ENCODE measurements around the gene MKRN1. TPM values are rescaled to one million over a fixed set of nuclear protein-coding genes. Genes with fewer than 3 reads are reported as not detected.
"Not testable (repeated sequence)": the region's sequence is repeated elsewhere in the genome, so short reads cannot be mapped to it uniquely, and the experiment has no call there.

Gene MKRN1
- polyA plus RNA-seq, 1 donor (not counting 4 experiments of a cell fraction or from before 2014, with no cell fraction given): 52.9 TPM

GRCh38 chr7:140418653-140419052 lies 60.7 kb downstream of the MKRN1 start:
- H3K4me1 ChIP-seq (ENCODE audit: control insufficient read depth, extremely low read depth, insufficient read depth, low read length): no peaks in the 10 kb centered on the region
- FAIRE-seq (no peak), DNase-seq (ENCODE audit: low read depth, low spot score) (no peak)
- no peaks in the 10 kb centered on the region for H3K79me2 ChIP-seq (ENCODE audit: control insufficient read depth, insufficient read depth, low read length)
- H3K36me3 ChIP-seq (ENCODE audit: control insufficient read depth in 2 of 2, extremely low read depth in 1 of 2, insufficient read depth in 2 of 2, low read length in 2 of 2): no peaks in the 10 kb centered on the region
- H3K27ac ChIP-seq (ENCODE audit: control insufficient read depth, insufficient read depth, low read length): no peak overlapping the region
- dilution Hi-C loops (cut with MboI; ENCODE audit: extremely low pct_ligation_motif_present, low sequenced_read_pairs): no loop called here
- no peak for TF ChIP-seq EZH2 (IDR thresholded peaks at IDR 0.05; ENCODE audit: low read length)
- no peak for TF ChIP-seq CTCF (optimal IDR thresholded peaks at IDR 0.05 in 1 of 3, IDR thresholded peaks at IDR 0.05 in 1 of 3, conservative IDR thresholded peaks at IDR 0.05 in 1 of 3; ENCODE audit: extremely low read depth in 1 of 3, insufficient read depth in 2 of 3, low read length in 3 of 3)
- no peak overlapping the region for H3K4me3 ChIP-seq (ENCODE audit: control insufficient read depth in 2 of 3, extremely low read depth in 1 of 3, insufficient read depth in 2 of 3, low read depth in 1 of 3, low read length in 3 of 3)
- H4K20me1 ChIP-seq (ENCODE audit: control insufficient read depth, extremely low read depth, insufficient read depth, low read length): no peaks in the 10 kb centered on the region
- H3K27me3 ChIP-seq (ENCODE audit: control insufficient read depth, extremely low read depth, insufficient read depth, low read length): peaks cover 4% of the 10 kb centered on the region
- H3K9me3 ChIP-seq (ENCODE audit: control insufficient read depth, low read depth, low read length): no peaks in the 10 kb centered on the region
- no peak overlapping the region for H3K9ac ChIP-seq (ENCODE audit: control insufficient read depth, extremely low read depth, insufficient read depth, low read length)
- H3K4me2 ChIP-seq (ENCODE audit: control insufficient read depth, extremely low read depth, insufficient read depth, low read depth, low read length): no peak overlapping the region
- no peak overlapping the region for H2AFZ ChIP-seq (ENCODE audit: control insufficient read depth, low read length)
- no peaks in the 10 kb centered on the region for H3K9me1 ChIP-seq (ENCODE audit: control insufficient read depth, extremely low read depth, insufficient read depth, low read length)

- H3K4me2 ChIP-seq (ENCODE audit: control insufficient read depth, extremely low read depth, insufficient read depth, low read depth, low read length); dilution Hi-C loops (cut with MboI; ENCODE audit: extremely low pct_ligation_motif_present, low sequenced_read_pairs); H3K27me3 ChIP-seq (ENCODE audit: control insufficient read depth, extremely low read depth, insufficient read depth, low read length); FAIRE-seq; H3K9ac ChIP-seq (ENCODE audit: control insufficient read depth, extremely low read depth, insufficient read depth, low read length); H3K79me2 ChIP-seq (ENCODE audit: control insufficient read depth, insufficient read depth, low read length); H3K36me3 ChIP-seq (ENCODE audit: control insufficient read depth in 2 of 2, extremely low read depth in 1 of 2, insufficient read depth in 2 of 2, low read length in 2 of 2); H3K9me1 ChIP-seq (ENCODE audit: control insufficient read depth, extremely low read depth, insufficient read depth, low read length); H2AFZ ChIP-seq (ENCODE audit: control insufficient read depth, low read length); H3K4me1 ChIP-seq (ENCODE audit: control insufficient read depth, extremely low read depth, insufficient read depth, low read length); H3K9me3 ChIP-seq (ENCODE audit: control insufficient read depth, low read depth, low read length); H3K27ac ChIP-seq (ENCODE audit: control insufficient read depth, insufficient read depth, low read length); H3K4me3 ChIP-seq (ENCODE audit: control insufficient read depth in 2 of 3, extremely low read depth in 1 of 3, insufficient read depth in 2 of 3, low read depth in 1 of 3, low read length in 3 of 3); DNase-seq (ENCODE audit: low read depth, low spot score); H4K20me1 ChIP-seq (ENCODE audit: control insufficient read depth, extremely low read depth, insufficient read depth, low read length): not testable (repeated sequence)
These were observed 61.2 kb downstream of the MKRN1 start for GRCh38 chr7:140418156-140418472.

GRCh38 chr7:140417456-140418155 lies 61.7 kb downstream of the MKRN1 start:
- no peaks in the 10 kb centered on the region for H4K20me1 ChIP-seq (ENCODE audit: control insufficient read depth, extremely low read depth, insufficient read depth, low read length)
- no peaks in the 10 kb centered on the region for H3K9me3 ChIP-seq (ENCODE audit: control insufficient read depth, low read depth, low read length)
- FAIRE-seq (no peak), DNase-seq (ENCODE audit: low read depth, low spot score) (no peak)
- no peaks in the 10 kb centered on the region for H3K4me1 ChIP-seq (ENCODE audit: control insufficient read depth, extremely low read depth, insufficient read depth, low read length)
- no peak overlapping the region for H3K27ac ChIP-seq (ENCODE audit: control insufficient read depth, insufficient read depth, low read length)
- H3K27me3 ChIP-seq (ENCODE audit: control insufficient read depth, extremely low read depth, insufficient read depth, low read length): peaks cover 4% of the 10 kb centered on the region
- no peak overlapping the region for H3K4me2 ChIP-seq (ENCODE audit: control insufficient read depth, extremely low read depth, insufficient read depth, low read depth, low read length)
- H3K36me3 ChIP-seq (ENCODE audit: control insufficient read depth in 2 of 2, extremely low read depth in 1 of 2, insufficient read depth in 2 of 2, low read length in 2 of 2): no peaks in the 10 kb centered on the region
- dilution Hi-C loops (cut with MboI; ENCODE audit: extremely low pct_ligation_motif_present, low sequenced_read_pairs): no loop called here
- H3K9ac ChIP-seq (ENCODE audit: control insufficient read depth, extremely low read depth, insufficient read depth, low read length): no peak overlapping the region
- TF ChIP-seq CTCF (optimal IDR thresholded peaks at IDR 0.05 in 1 of 3, IDR thresholded peaks at IDR 0.05 in 1 of 3, conservative IDR thresholded peaks at IDR 0.05 in 1 of 3; ENCODE audit: extremely low read depth in 1 of 3, insufficient read depth in 2 of 3, low read length in 3 of 3): no peak
- no peak for TF ChIP-seq EZH2 (IDR thresholded peaks at IDR 0.05; ENCODE audit: low read length)
- no peaks in the 10 kb centered on the region for H3K79me2 ChIP-seq (ENCODE audit: control insufficient read depth, insufficient read depth, low read length)
- no peak overlapping the region for H2AFZ ChIP-seq (ENCODE audit: control insufficient read depth, low read length)
- H3K9me1 ChIP-seq (ENCODE audit: control insufficient read depth, extremely low read depth, insufficient read depth, low read length): no peaks in the 10 kb centered on the region
- no peak overlapping the region for H3K4me3 ChIP-seq (ENCODE audit: control insufficient read depth in 2 of 3, extremely low read depth in 1 of 3, insufficient read depth in 2 of 3, low read depth in 1 of 3, low read length in 3 of 3)
